Mammary epithelial cell (primary cell): ENCODE results near the gene IRF2BP1.

Experiments used
- CTCF ChIP-seq, 2 donors: IDR thresholded peaks in 1 of 2; conservative IDR thresholded peaks in 1 of 2; 2 replicates each; pipeline ENCODE4 v1.5.1; 2011 to 2012; ENCODE audit warnings: inconsistent platforms in 2 of 2, low read length in 2 of 2, mild to moderate bottlenecking in 2 of 2, control low read depth in 1 of 2, low read depth in 1 of 2; ENCODE audit not compliant: insufficient read depth in 1 of 2; ENCODE audit errors: extremely low read depth in 1 of 2
- EZH2 ChIP-seq: IDR thresholded peaks from 2 replicates; pipeline ENCODE4 v1.6.1; 2012; ENCODE audit warnings: low read length, inconsistent platforms, borderline replicate concordance

DNA sequence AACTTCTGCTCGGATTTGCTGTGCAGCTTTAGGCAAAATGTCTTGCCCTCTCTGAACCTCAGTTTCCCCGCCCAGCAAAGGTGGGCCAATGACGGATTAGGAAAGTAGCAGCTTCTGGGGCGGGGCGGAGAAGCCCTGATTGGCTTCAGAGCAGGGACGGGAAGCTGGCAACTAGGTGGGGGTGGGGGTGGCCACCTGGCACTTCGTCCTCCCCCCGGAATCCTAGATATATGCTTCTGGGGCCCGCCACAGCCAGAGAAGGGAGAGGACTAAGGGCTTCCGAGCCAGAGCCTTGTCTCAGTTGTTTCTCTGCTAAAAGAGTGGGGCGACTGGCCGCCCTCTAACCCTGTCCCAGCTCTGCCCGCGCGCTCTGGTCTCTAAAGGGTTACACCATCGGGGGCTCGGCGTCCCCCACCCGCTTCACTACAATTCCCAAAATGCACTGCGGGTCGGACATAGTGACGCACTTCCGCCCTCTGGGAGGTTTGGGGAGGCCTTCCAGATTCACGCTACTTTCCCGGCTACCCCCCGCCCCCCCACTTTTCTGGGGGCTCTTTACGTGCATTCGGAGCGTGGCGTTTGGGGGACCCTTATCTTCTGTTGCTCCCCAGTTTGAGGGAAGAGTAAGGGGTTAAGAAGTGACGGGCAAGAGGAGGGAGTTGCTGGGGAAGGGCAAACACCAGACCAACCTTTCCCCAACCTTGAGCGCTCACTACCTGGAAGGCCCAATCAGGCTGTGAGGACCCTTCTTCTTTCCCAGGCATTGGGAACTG lies 672 bp upstream of the IRF2BP1 start:
- TF ChIP-seq CTCF (conservative IDR thresholded peaks at IDR 0.05 in 1 of 2, IDR thresholded peaks at IDR 0.05 in 1 of 2; ENCODE audit: extremely low read depth in 1 of 2, insufficient read depth in 1 of 2, low read depth in 1 of 2, low read length in 2 of 2) (no peak), EZH2 (no peak)
